NCI-H82 (cell line): ENCODE data around the gene ARHGAP9.

ENCODE experiments used
- DNase-seq: peaks from one replicate; lab custom pipeline; 2025; lab: John Stamatoyannopoulos, UW

The ARHGAP9 gene

DNA sequence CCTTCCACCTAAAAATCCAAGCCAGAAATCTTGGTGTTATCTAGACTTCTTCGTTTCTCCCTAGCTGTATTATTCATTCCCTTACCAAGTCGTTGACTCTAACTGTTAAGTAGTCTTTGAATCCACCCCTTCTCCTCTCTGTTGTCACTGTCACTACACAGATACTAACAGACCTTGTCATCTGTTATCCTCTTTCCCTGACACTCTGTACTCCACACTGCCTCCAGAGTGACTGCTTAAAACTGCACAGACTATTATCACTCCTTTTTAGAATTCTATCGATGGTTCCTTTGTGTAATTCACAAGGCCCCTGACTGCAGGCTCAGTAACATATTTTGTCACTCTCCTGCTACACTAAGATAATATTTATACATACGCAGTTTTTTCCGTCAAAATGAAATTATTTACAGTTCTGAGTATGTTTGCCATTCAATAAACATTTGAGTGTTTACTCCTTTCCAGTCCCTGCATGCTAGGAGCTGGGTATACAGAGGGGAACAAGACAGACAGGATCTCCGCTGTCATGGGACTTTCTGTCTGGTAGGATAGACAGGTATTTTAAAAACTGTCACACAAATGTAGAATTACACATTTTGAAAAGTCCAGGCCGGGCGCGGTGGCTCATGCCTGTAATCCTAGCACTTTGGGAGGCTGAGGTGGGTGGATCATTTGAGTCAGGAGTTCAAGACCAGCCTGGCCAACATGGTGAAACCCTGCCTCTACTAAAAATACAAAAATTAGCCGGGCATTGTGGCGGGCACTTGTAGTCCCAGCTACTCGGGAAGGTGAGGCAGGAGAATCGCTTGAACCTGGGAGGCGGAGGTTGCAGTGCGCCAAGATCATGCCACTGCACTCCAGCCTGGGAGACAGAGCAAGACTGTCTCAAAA, 12.0 kb upstream of the ARHGAP9 start:
- DNase-seq = peak; percentile 57

DNA sequence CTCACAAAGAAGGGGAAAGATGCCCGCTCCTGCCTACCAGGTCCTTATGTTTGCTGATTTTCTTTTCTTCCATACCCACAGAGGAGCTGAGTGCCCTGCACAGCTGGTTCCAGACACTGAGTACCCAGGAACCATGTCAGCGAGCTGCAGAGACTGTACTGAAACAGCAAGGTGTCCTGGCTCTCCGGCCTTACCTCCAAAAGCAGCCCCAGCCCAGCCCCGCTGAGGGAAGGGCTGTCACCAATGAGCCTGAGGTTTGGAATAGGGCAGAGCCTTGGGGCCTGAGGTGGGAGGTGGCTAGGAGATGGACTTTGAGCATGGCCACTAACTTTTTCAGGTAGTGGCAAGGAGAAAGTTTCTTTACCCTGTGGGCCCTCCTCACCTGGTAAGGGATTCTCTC, 10.5 kb upstream of the ARHGAP9 start:
- DNase-seq = no peak

DNA sequence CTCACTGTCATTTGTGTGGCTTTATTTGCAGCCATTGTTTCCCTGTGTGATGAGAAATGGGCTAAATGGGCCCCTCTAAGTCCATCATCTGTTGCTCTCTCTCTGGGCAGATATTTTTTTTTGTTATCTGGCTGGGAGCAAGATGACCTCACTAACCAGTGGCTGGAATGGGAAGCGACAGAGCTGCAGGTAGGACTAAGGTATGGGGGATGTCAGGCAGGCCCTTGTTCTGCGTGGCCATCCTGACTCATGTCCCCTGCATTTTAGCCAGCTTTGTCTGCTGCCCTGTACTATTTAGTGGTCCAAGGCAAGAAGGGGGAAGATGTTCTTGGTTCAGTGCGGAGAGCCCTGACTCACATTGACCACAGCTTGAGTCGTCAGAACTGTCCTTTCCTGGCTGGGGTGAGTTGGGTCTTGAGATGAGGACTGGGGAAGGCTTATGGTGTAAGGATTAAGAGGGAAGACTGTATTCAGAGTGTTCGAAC, 9.5 kb upstream of the ARHGAP9 start:
- peak; percentile 45 for DNase-seq

DNA sequence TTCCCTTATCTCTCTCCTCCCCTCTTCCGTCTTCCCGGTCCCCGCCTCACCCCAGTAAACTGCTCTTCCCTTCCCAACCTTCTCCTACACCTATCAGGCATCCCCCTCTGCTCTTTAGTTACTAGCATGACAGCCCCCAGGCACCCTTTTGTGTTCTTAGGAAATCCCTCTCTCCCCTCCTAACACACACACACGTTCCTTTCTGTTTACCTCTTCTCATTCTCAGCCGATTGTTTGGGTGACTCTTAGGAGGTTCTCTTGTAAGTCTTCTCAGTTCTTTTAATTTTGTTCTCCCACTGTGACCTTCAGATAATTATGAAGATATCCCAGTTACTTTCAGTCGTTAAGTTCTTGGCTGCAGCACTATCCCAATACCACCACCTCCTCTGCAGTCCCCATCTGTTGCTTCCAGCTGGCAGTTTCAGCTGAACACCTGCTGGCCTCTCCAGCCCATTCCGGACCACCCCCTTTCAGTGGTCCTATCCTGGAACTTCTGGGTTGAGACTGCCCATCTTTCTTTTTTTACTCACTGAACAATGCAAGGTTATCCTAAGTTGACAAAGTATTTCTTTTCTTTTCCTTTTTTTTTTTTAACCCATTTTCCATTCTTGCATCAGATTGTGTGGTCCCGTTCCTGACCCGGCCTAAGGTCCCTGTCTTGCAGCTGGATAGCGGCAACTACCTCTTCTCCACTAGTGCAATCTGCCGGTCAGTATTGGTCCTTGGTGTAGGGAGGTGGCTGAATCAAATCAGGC, 8.9 kb upstream of the ARHGAP9 start:
- DNase-seq = peak; percentile 68

DNA sequence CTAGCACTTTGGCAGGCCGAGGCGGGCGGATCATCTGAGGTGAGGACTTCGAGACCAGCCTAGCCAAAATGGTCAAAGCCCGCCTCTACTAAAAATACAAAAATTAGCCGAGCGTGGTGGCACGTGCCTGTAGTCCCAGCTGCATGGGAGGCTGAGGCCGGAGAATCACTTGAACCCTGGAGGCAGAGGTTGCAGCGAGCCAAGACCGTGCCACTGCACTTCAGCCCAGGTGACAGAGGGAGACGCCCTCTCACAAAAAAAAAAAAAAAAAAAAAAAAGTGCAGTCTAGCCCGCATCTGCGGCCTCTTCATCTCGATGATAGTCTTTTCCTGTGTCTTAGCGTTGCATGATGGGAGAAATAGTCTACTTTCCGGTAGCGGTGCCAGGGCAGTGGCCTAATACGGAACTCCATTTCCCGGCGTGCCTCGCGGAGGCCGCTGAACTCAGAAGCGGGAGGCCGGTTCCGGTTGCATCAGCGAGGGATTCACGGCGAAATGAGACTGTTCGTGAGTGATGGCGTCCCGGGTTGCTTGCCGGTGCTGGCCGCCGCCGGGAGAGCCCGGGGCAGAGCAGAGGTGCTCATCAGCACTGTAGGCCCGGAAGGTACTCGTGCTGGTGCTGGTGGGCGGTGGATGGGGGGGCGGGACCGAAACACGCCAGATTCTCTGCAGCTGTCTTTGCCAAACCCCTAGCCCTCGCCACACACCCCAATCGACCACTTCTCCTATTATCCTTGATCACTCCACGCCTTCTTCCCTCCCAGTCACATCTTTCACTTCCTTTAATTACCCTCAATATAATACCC, 8.1 kb upstream of the ARHGAP9 start, which contains the start of gene MARS1:
Gene MARS1, plus strand, starts transcription at position 472 of the 805 bp plus-strand sequence. Its CDS starts 23 bp downstream, at position 495.
- DNase-seq = peak; percentile 99

DNA sequence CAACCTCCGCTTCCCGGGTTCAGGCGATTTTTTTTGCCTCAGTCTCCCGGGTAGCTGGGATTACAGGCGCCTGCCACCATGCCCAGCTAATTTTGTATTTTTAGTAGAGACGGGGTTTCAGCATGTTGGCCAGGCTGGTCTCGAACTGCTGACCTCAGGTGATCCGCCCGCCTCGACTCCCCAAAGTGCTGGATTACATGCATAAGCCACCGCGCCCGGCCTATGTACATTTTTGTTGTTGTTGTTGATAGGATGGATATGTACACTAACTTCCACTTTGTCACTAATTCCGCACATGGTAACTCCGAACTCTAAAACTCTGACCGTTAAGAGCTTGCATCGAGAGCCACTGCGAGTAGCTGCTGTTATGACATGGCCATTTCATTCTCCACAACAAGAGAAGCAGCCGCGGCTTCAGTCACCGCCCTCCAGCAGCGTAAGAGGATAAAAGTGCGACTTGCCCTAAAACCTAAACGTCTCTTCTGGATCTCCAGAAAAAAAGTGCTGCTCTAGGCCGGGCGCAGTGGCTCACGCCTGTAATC, 7.5 kb upstream of the ARHGAP9 start:
- DNase-seq = peak; percentile 73

DNA sequence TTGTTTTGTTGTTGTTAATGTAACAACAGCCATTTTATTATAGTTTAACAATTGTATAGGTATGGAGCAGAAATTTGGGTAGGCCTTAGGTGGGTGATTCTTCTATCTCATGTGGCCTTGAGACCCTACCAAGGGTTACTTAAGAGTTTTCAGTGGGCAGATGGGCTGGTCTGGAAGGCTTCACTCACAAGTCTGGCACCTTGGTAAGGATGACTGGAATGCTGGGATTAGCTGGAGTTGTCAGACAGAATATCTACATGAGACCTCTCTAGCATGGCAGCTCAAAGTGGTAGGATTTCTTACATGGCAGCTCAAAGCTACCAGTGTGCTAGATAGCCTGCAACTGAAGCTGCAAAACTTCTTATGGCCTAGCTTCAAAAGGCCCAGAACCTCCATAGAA, 6.0 kb upstream of the ARHGAP9 start:
- peak; percentile 32 for DNase-seq

DNA sequence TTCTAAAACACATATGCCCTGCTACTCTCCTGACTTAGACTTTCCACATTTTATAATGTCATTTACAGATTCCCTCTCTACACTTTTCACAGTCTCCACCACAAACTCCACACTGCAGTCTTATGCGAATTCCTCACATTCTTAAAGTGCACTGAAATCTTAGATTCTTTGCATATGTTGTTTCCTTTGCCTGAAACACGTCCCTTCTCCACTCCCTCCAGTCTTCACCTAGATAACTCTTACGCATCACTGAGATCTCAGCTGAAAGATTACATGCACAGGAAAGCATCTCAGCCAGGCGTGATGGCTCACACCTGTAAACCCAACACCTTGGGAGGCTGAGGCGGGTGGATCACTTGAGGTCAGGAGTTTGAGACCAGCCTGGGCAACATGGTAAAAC, 3.8 kb upstream of the ARHGAP9 start:
- no peak for DNase-seq

DNA sequence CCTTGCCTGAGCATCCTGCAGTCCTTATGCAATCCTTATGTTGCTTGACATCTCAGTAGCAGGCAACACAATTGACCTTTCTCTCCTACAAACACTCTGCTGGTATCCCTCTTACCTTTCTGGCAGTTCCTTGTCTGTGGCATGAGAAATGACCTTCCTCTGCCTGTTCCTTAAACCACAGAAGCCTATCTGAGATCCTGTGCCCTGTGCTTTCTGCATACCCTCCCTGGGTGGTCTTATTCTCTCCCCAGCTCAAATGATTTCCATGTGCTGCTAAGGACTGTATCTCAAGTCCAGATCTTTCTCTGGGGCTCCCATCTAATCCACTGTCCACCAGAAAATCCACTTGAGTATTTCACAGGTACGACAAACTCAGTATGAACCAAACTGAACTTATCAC, 2.0 kb upstream of the ARHGAP9 start:
- no peak for DNase-seq

DNA sequence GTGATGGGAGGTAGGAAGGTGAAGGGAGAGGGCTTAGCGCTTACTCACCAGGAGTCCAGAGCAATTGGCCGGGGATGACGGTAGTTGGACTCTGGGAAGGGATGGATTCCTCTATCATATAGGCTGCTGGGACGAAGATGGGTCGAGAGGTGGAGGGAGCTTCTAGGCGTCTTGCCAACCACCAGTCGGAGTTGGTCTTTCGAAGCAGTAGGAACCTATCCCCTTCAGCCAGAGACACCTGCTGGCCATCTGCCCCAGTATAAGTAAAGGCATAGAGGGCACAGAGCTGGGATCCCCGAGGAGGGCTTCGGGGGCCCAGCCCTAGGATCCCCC, 657 bp downstream of the ARHGAP9 start:
- no peak for DNase-seq

DNA sequence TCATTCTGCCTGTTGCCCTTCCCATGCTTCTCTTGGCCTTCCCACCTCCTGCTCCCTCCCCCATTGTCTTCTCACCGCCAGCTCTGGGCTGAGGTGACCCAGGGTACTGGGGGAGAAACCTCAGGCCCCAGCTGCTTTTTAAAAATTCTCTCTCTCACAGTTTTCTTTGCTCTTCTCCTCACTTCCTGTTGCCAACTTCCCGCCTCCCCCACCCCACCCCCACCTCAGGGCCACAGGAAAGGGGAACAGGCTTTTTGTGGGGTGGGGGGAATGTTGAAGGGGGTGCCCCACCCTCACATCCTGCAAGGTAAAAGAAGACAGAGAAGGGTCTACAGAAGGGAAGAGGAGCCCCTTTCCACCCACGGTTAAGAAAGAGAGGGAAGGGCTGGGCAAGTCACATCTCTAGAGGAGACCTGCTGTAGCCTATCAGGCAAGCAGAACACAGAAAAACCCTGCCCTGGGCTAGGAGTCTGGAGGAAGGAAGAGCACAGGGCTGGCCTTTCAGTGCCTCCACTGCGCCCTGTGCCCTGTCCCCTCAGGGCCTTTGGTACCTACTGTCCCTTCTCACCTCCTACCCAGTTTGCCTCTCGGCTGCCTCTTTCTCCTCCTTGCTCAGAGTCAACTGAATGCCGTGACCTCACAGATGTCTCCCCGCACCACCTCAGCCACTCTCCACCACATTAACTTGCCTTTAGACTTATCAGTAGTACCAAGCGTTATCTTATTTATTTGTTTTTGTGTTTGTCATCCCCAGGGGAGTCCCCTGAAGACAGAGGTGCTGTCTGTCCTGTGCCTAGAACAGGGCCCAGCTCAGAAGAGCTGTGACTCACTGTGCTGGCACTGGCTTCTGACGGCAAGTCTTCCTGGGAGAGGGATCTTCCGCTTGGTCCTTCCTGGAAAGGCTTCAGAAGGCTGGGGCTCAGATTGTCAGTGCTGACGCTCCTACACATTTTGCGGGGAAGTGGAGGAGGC, 1.7 kb downstream of the ARHGAP9 start:
- no peak for DNase-seq

DNA sequence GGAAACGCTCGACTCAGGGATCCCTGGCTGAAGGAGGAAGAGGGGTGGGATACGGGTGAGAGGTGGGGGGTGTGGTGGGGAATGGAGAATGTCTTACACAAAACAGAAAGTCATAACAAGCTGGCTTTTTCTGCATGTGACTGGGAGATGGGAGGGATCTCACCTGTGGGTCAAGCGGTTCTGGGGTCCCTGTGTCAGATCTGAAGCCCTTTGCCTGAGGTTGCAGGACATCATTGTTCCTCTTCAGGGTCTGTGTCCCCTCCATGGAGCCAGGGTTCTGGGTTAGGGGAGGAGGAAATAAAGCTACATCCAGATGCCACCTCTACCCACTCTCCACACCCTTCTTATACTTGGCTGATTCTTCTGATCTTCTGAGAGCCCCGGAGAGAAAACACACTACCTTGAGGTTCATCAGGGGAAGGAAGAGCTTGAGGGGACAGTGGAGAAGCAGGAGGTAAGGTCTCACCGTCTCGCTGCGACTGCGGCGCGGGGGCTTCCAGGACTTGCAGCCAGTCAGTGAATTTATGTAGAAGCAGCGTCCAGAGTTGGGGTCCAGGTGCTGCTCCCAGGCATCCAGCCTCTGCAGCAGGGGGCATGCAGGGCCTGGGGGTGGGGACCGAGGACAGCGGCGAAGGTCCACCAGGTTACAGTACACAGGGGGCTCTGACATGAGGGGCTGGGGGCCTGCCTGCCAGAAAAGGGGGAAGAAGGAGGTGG, 2.5 kb downstream of the ARHGAP9 start:
- no peak for DNase-seq

DNA sequence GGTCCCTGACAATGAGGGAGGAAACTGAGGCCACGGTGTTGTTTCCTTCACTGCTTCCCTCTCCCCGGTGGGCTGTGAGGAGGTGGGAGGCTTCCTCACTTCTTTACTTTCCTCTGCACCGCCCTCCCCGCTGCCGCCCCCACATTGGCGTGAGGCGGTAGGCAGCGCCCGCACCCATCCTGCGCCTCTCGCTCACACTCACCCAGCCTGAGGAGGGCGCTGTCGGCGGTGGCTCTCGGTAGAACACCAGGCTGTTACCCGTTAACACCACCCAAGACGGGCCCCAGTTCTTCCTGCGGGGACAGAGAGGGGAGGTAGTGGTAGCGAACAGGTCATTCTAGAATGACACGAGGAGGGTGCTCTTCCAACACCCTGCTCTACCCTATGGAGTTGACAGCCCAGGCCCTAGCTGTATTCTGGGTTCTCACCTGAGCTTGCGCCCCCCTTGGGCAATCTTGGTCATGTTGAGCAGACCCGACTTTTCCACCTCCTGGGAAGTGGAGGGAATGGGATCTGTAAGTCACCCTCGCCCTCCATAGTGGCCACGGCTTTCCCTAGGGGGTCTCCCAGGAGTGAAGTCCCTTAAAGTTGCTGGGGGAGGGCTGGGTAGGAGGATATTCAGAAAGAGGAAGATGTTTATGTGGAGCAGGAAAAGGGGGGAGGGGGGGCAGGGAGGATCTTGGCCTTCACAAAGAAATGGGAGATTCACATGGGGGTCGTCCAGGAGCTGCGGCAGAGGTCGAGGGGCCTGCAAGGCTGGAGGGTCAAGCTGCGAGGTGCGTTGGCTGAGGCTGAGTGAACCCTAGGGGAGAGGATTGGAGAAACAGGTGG, 3.3 kb downstream of the ARHGAP9 start:
- no peak for DNase-seq

DNA sequence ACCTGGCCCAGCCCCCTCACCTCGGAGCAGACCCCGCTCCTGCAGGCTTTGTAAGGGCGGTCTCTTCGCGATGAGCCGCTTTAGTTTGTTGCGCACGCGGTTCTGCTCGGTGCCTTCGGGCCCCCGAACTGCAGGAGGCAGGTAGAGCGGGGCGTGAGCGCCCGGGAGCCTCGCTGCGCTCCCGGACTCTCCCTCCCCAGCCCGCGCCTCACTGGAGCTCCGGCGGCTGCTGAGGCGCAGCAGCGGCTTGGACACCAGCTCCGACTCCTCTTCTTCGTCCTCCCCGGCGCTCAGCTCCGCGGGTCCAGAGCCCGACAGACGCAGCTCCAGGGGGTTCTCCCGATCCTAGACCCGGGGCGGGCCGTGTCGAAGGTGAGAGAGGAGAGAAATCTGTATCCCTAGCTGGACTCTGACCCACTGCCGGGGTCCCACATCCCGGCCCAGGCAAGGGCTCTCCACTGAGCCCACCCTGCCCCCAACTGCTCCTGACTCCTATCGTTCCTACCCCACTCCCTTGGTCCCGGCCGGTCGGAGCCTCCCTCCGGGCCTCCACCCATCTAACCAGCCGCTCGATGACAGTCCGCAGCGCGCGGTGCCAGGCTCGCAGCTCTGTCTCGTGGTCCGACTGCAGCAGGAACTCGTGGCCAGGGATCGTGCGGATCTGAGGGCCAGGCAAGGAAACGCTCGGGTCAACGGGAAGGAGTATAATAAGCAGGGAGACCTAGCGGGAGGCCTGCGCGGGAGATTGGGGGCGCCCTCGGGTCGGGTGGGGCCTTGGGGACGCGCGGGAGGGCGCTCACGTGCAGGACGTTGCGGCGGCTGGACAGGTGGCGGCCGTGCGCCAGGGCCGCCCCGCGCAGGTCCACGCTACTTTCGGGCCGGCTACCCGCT, 4.2 kb downstream of the ARHGAP9 start:
- DNase-seq = no peak

DNA sequence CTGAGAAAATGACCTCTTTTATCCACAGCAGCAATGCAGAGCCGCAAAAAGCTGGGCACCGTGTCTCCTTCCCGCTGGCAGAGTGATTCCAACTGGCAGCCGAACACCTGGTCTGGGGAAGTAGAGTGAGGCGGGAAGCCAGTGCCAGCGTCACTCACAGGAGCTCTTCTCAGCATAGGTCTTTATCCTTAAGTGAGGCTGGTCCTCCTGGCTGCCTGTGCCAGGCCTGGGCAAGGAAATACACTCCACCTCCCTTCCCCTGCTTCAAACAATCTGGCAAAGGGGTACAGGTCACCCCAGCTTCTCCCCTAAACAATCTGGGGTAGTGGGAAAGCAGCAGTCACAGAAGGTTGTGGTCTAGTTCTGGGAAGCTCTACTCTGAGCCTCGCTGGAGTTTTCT, 4.8 kb downstream of the ARHGAP9 start:
- no peak for DNase-seq

DNA sequence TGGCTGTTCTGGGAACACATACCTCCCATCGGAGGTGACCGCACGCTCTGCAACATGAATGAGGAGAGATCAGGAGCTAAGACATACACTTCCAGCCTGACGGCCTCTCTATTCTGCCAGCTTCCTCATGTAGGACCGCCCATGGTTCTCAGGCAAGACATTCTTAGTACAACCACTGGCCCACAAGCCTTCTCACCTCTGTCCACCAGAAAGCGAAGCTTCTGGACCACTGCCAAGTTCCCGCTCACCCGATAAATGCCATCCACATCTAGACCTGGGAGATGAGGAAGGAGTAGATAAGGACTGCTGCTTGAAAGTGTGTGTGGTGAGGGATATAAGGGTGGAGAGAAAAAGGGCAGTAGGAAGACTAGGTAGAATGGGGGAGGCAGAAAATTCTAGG, 5.2 kb downstream of the ARHGAP9 start:
- no peak for DNase-seq

DNA sequence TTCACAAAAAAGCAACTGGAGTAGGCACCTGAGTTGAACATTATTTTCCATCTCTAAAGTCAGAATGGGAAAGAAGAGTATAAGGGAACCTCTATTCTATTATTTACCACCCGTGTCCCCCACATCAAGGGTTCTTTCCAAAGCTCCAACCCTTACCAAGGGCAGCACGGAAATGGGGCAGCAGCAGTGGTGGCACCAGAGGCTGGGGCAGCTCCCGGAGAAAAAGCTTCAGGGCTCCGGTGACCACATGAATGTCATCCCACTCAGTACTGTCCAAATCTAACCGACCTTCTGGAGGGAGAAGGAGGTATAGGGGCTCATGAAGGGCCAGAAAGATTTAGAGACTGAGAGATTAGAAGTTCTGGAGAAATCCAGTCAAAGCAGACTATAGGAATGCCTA, 5.8 kb downstream of the ARHGAP9 start:
- no peak for DNase-seq

DNA sequence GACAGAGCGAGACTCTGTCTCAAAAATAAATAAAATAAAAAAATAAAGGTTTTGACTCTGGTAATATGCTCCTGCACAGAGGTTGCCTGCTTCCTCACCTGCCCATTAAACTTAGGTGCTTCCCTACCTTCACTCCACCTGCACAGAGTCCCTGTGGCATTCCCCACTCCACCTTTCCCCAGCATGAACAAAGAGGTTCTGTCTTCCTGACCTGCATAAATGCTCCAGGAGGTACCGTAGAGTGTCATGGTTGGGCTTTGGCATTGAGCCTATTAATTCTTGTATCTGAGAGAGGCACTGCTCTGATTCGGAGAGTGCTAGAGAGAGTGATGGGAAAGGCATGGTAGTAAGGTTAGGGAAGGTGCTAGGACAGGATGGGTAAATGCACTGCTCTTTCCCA, 6.3 kb downstream of the ARHGAP9 start:
- no peak for DNase-seq
